ENCODE results near the gene FAM120A.

The FAM120A gene

GRCh38 chr9:93597871-93598646 lies 146.6 kb downstream of the FAM120A start:
- no peak for DNase-seq

GRCh38 chr9:93598647-93599241 lies 147.3 kb downstream of the FAM120A start:
- no peak for DNase-seq

- DNase-seq = no peak
Observed at GRCh38 chr9:93599571-93600403, 148.3 kb downstream of the FAM120A start.

GRCh38 chr9:93600504-93600903 lies 149.0 kb downstream of the FAM120A start:
- DNase-seq = no peak

GRCh38 chr9:93601063-93601462 lies 149.6 kb downstream of the FAM120A start:
- no peak for DNase-seq

- no peak for DNase-seq
Observed at GRCh38 chr9:93601666-93602065, 150.2 kb downstream of the FAM120A start.

GRCh38 chr9:93603011-93603410 lies 151.5 kb downstream of the FAM120A start:
- DNase-seq = no peak

- DNase-seq = no peak
Observed at GRCh38 chr9:93603906-93604326, 152.4 kb downstream of the FAM120A start.

- DNase-seq = no peak
Observed at GRCh38 chr9:93606187-93606586, 154.7 kb downstream of the FAM120A start.

- DNase-seq = no peak
Observed at GRCh38 chr9:93610206-93610605, 158.7 kb downstream of the FAM120A start.

- peak; percentile 43 for DNase-seq
Observed at GRCh38 chr9:93612052-93612795, 160.7 kb downstream of the FAM120A start.

GRCh38 chr9:93612796-93613154 lies 161.3 kb downstream of the FAM120A start:
- DNase-seq = peak; percentile 28

GRCh38 chr9:93613174-93613573 lies 161.7 kb downstream of the FAM120A start:
- DNase-seq = no peak

- no peak for DNase-seq
Observed at GRCh38 chr9:93613791-93614190, 162.3 kb downstream of the FAM120A start.

- no peak for DNase-seq
Observed at GRCh38 chr9:93614830-93615468, 163.5 kb downstream of the FAM120A start.

All from activated CD4-positive, alpha-beta T cell treated with anti-CD3 and anti-CD28 coated beads, Interleukin-10, Interleukin-2, amounts not matched to agents 100 ng/mL and 50 ng/mL, durations not matched to agents 16 hours and 8 hours (primary cell).